D721Med (cell line): ENCODE data around the gene LMF2.
"Not testable (repeated sequence)": the region's sequence is repeated elsewhere in the genome, so short reads cannot be mapped to it uniquely, and the experiment has no call there.

Experiments
- DNase-seq: peaks from one replicate; pipeline ENCODE4 v3.0.0; 2011; ENCODE audit warnings: low spot score; ENCODE audit not compliant: insufficient read length
- FAIRE-seq: peaks from 2 replicates; lab custom pipeline; 2011; peaks lifted over from hg19 to GRCh38; lab: Jason Lieb, UNC
- CTCF ChIP-seq: IDR thresholded peaks from 2 replicates; pipeline ENCODE4 v1.5.1; 2012; ENCODE audit warnings: mild to moderate bottlenecking, control low read depth; ENCODE audit not compliant: insufficient read depth; ENCODE audit errors: missing control alignments

Gene LMF2

DNA sequence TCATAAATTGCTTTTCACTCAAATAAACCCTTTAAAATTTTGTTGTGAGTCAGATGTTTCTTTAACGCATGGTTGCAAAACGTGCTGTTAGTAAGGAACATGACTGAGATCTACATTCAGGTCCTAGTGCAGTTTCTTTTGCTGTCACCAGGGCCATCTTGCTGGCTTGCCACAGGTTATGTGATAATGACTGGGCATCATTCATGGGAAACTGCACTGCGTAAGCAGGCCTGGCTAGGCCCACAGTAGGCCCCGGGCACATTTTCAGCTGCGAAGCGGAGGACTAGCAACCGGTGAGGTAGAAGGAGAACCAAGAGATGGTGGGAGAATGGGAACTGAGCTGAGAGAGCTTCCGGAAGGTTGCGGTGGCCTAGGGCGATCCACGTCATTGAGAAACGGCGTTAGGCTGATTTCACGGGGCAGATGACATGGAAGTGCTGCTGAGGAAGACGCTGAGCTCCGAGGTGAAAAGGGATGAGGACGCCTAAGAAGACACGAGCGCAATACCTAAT is 35.0 kb upstream of the LMF2 start:
- FAIRE-seq (no peak), DNase-seq (no peak)
- TF ChIP-seq CTCF = no peak

DNA sequence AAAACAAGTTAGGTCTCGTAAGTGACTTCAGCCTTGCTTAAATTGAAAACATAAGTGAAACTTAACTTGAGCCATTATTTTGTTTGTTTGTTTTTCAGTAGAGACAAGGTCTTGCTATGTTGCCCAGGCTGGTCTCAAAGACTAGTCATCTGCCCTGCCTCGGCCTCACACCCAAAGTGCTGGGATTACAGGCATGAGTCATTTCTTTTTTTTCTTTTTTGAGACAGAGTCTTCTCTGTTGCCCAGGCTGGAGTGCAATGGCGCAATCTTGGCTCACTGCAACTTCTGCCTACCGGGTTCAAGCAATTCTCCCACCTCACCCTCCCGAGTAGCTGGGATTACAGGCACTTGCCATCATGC is 34.1 kb upstream of the LMF2 start:
- not testable (repeated sequence) for DNase-seq, FAIRE-seq

GRCh38 chr22:50540381-50540780 is 32.9 kb upstream of the LMF2 start:
- TF ChIP-seq CTCF = no peak
- no peak for DNase-seq
- no peak for FAIRE-seq

- DNase-seq = no peak
- no peak for TF ChIP-seq CTCF
- no peak for FAIRE-seq
Observed at GRCh38 chr22:50537765-50538164, 30.3 kb upstream of the LMF2 start.

- no peak for DNase-seq
- no peak for FAIRE-seq
- TF ChIP-seq CTCF = no peak
Observed at GRCh38 chr22:50536226-50536625, 28.7 kb upstream of the LMF2 start.

- FAIRE-seq (no peak), DNase-seq (no peak)
- no peak for TF ChIP-seq CTCF
Observed at GRCh38 chr22:50535113-50535512, 27.6 kb upstream of the LMF2 start.

GRCh38 chr22:50533856-50534711 is 26.6 kb upstream of the LMF2 start:
- DNase-seq, FAIRE-seq: not testable (repeated sequence)
